ENCODE measurements around the gene BDH1. TPM values are rescaled to one million over a fixed set of nuclear protein-coding genes. Genes with fewer than 3 reads are reported as not detected.

Gene BDH1
- total and polyA plus RNA-seq, 8 donors: 15.5 to 22.0 (median 19.3) TPM

DNA sequence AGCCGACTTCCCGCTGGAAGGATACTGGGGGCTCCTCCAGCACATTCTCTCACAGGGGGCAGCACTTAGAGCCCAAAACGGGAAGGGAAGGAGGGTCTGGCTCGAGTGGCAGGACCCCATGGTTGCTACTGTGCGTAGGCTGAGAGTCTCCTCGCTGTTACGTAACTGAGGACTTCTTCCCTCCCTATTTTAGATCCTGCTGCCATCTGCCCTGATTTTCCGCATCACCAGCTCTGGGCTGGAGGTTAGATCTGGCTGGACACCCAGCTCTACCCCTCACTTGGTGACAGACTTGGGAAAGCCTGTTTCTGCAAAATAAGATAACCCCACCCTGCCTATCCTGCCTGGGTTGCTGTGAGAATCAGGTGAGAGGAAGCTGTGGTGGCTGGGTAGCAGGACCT, 47.7 kb downstream of the BDH1 start:
- Histone ChIP-seq H3K4me1 (peaks cover 0 to 16% of the 10 kb centered on the region in 2 donors), H3K9me3 (no peaks in the 10 kb centered on the region), H3K27ac (no peak overlapping the region), H3K4me3 (no peak overlapping the region), H3K36me3 (peaks cover 0 to 17% of the 10 kb centered on the region in 2 donors), H3K27me3 (no peaks in the 10 kb centered on the region)
- DNase-seq (peak in 1 of 4 donors; percentile 25), ATAC-seq (no peak)
- intact Hi-C loops (cut with DNase I): no loop called here
- TF ChIP-seq, protein P1, sequence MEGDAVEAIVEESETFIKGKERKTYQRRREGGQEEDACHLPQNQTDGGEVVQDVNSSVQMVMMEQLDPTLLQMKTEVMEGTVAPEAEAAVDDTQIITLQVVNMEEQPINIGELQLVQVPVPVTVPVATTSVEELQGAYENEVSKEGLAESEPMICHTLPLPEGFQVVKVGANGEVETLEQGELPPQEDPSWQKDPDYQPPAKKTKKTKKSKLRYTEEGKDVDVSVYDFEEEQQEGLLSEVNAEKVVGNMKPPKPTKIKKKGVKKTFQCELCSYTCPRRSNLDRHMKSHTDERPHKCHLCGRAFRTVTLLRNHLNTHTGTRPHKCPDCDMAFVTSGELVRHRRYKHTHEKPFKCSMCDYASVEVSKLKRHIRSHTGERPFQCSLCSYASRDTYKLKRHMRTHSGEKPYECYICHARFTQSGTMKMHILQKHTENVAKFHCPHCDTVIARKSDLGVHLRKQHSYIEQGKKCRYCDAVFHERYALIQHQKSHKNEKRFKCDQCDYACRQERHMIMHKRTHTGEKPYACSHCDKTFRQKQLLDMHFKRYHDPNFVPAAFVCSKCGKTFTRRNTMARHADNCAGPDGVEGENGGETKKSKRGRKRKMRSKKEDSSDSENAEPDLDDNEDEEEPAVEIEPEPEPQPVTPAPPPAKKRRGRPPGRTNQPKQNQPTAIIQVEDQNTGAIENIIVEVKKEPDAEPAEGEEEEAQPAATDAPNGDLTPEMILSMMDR (IDR thresholded peaks at IDR 0.05): no peak

DNA sequence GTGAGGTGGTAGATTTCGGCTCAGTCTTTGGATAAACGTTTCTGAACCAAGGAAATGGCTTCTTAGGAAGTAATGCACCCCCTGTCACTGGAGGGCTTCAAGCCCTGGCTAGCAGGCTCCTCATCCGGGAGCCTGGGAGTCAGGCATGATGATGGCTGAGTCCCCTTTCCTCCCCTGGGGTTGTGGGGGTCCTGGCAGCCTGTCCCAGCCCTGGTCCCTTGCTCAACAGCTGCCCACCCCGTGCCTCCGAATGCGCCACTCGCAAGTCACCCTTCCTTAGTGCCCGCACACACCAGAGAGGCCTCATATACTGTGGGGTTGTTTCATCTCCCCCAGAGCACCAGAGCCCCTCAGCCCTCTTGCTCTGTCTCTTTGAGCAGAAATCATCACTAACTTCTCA, 48.2 kb downstream of the BDH1 start:
- Histone ChIP-seq H3K27me3 (no peaks in the 10 kb centered on the region), H3K4me1 (peaks cover 0 to 16% of the 10 kb centered on the region in 2 donors), H3K9me3 (no peaks in the 10 kb centered on the region), H3K36me3 (peaks cover 0 to 12% of the 10 kb centered on the region in 2 donors), H3K4me3 (no peak overlapping the region), H3K27ac (no peak overlapping the region)
- TF ChIP-seq, protein P1 (IDR thresholded peaks at IDR 0.05): no peak
- no peak for ATAC-seq
- intact Hi-C loops (cut with DNase I): no loop called here
- peak in 1 of 4 donors; percentile 50 for DNase-seq

DNA sequence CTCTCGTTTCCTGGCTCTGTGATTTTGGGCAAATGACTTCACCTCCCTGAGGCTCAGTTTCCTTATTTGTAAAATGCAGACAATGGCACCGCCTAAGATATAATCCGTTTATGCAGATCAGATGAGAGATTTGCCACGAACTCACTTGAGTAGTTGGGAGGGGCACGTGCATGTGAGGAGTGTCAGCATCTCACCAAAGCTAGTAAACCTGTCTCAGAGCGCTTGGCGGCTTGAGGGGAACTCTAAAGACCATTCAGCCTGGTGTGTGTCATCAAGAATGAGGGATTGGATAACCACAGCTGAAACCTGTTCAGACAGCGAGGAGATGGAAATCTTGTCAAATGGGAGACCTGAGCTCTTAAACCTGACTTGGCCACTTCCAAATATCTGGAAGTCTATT, 48.7 kb downstream of the BDH1 start:
- Histone ChIP-seq H3K36me3 (peaks cover 0 to 8% of the 10 kb centered on the region in 2 donors), H3K9me3 (no peaks in the 10 kb centered on the region), H3K27ac (no peak overlapping the region), H3K4me1 (peaks cover 0 to 16% of the 10 kb centered on the region in 2 donors), H3K4me3 (no peak overlapping the region), H3K27me3 (no peaks in the 10 kb centered on the region)
- intact Hi-C loops (cut with DNase I): no loop called here
- ATAC-seq (no peak), DNase-seq (peak in 1 of 4 donors; percentile 2)
- TF ChIP-seq, protein P1 (IDR thresholded peaks at IDR 0.05): no peak

GRCh38 chr3:197505796-197506548, 49.8 kb downstream of the BDH1 start:
- Histone ChIP-seq H3K36me3 (no peaks in the 10 kb centered on the region), H3K9me3 (no peaks in the 10 kb centered on the region), H3K27me3 (no peaks in the 10 kb centered on the region), H3K4me1 (peaks cover 0 to 16% of the 10 kb centered on the region in 2 donors), H3K27ac (no peak overlapping the region), H3K4me3 (no peak overlapping the region)
- intact Hi-C loops (cut with DNase I): no loop called here
- ATAC-seq (peak; percentile 67), DNase-seq (peak in 2 of 4 donors; percentile 65 to 82)
- TF ChIP-seq, protein P1 (IDR thresholded peaks at IDR 0.05): no peak

DNA sequence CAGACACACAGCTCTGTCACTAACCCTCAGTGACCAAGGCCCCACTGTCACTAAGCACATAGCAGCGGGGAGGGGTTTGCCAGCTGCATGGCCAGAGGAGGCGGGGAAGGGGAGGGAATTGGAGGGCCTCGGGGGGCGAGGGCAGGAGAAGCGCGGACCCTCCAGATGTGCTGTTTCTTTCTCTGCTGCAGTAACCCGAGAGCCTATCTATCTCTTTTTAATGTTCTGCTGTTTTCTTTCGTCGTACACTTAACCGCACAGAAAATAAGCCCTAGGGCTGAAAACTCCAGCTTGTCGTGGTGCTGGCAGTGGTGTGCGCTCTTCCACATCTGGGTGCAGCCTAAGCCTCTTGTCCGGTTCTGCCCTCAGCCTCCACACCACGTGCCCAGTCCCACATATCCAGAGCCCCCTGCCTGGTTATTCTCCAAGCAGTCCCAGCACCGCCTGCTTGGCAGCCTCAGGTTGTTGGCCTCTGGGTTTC, 51.1 kb downstream of the BDH1 start:
- Histone ChIP-seq H3K27me3 (no peaks in the 10 kb centered on the region), H3K36me3 (no peaks in the 10 kb centered on the region), H3K4me3 (no peak overlapping the region), H3K27ac (no peak overlapping the region), H3K4me1 (peaks cover 0 to 9% of the 10 kb centered on the region in 2 donors), H3K9me3 (no peaks in the 10 kb centered on the region)
- DNase-seq (peak in 1 of 4 donors; percentile 36), ATAC-seq (no peak)
- intact Hi-C loops (cut with DNase I): no loop called here
- TF ChIP-seq, protein P1 (IDR thresholded peaks at IDR 0.05): no peak
